ENCODE data around the gene DTWD1.
"Not testable (repeated sequence)": the region's sequence is repeated elsewhere in the genome, so short reads cannot be mapped to it uniquely, and the experiment has no call there.

DTWD1 gene

GRCh38 chr15:49649987-49650386, 29.1 kb downstream of the DTWD1 start:
- DNase-seq, result no peak

- no peak for DNase-seq
Observed at GRCh38 chr15:49650676-49651075, 29.8 kb downstream of the DTWD1 start.

- no peak for DNase-seq
Observed at GRCh38 chr15:49652922-49653321, 32.1 kb downstream of the DTWD1 start.

GRCh38 chr15:49656734-49657133, 35.9 kb downstream of the DTWD1 start:
- DNase-seq, result no peak

GRCh38 chr15:49664716-49665115, 43.9 kb downstream of the DTWD1 start:
- DNase-seq, result no peak

GRCh38 chr15:49666486-49666885, 45.6 kb downstream of the DTWD1 start:
- not testable (repeated sequence) for DNase-seq

- DNase-seq, result no peak
Observed at GRCh38 chr15:49669288-49669687, 48.4 kb downstream of the DTWD1 start.

- DNase-seq, result no peak
Observed at GRCh38 chr15:49673861-49674260, 53.0 kb downstream of the DTWD1 start.

- DNase-seq, result no peak
Observed at GRCh38 chr15:49674370-49674769, 53.5 kb downstream of the DTWD1 start.

- DNase-seq, result no peak
Observed at GRCh38 chr15:49675041-49675440, 54.2 kb downstream of the DTWD1 start.

- DNase-seq, result no peak
Observed at GRCh38 chr15:49678655-49679054, 57.8 kb downstream of the DTWD1 start.

- no peak for DNase-seq
Observed at GRCh38 chr15:49686599-49686998, 65.8 kb downstream of the DTWD1 start.

- DNase-seq, result no peak
Observed at GRCh38 chr15:49688135-49688790, 67.4 kb downstream of the DTWD1 start.

- DNase-seq, result no peak
Observed at GRCh38 chr15:49692514-49693090, 71.8 kb downstream of the DTWD1 start.

- DNase-seq, result no peak
Observed at GRCh38 chr15:49693498-49693897, 72.7 kb downstream of the DTWD1 start.

- DNase-seq, result no peak
Observed at GRCh38 chr15:49696433-49696832, 75.6 kb downstream of the DTWD1 start.

- DNase-seq, result no peak
Observed at GRCh38 chr15:49697121-49697520, 76.3 kb downstream of the DTWD1 start.

GRCh38 chr15:49702982-49703381, 82.1 kb downstream of the DTWD1 start:
- not testable (repeated sequence) for DNase-seq
